ENCODE data around the gene SSR4. TPM values are rescaled to one million over a fixed set of nuclear protein-coding genes. Genes with fewer than 3 reads are reported as not detected.

Gene SSR4
- total RNA-seq, 1 experiment from 2014 or later, result 179 TPM

GRCh38 chrX:153769158-153769864 is 25.2 kb upstream of the SSR4 start:
- no peak overlapping the region for H3K18ac ChIP-seq (ENCODE audit: insufficient read length, low read depth, low read length)
- no peaks in the 10 kb centered on the region; a peak in 1 of 7 replicates for H3K36me3 Mint-ChIP-seq (ENCODE audit: insufficient read depth in 1 of 3, low read depth in 3 of 3)
- H2AFZ ChIP-seq (ENCODE audit: low read length), result no peak overlapping the region

More at GRCh38 chrX:153769158-153769864, 25.2 kb upstream of the SSR4 start:
- Mint-ChIP-seq H3K4me3 (no peak overlapping the region), H3K4me1 (peaks cover 2 to 6% of the 10 kb centered on the region in 2 experiments; a peak in 3 of 4 replicates), H3K27ac (no peak overlapping the region), H3K27me3 (ENCODE audit: low read depth) (peaks cover 5% of the 10 kb centered on the region; the same call in 1 of the 2 replicates), H3K9me3 (peaks cover 22 to 52% of the 10 kb centered on the region in 2 experiments)
- Histone ChIP-seq H2BK5ac (ENCODE audit: insufficient read length, low read length) (no peak overlapping the region), H2AK5ac (ENCODE audit: insufficient read length, low read length) (no peak overlapping the region), H4K20me1 (ENCODE audit: control insufficient read depth, insufficient read depth, insufficient read length) (no peaks in the 10 kb centered on the region), H2BK12ac (ENCODE audit: insufficient read length, low read depth, low read length) (no peak overlapping the region), H3K9ac (ENCODE audit: extremely low read depth, insufficient read length, low read length) (no peak overlapping the region), H3K4me1 (ENCODE audit: insufficient read depth, low read length) (no peaks in the 10 kb centered on the region), H3K9me3 (ENCODE audit: control insufficient read depth, low read depth, low read length) (no peaks in the 10 kb centered on the region), H3T11ph (ENCODE audit: low read length) (no peak overlapping the region), H3K27ac (ENCODE audit: insufficient read length, low read depth, low read length) (no peak overlapping the region), H3K4ac (ENCODE audit: low read depth, low read length) (no peak overlapping the region), H3K4me2 (ENCODE audit: insufficient read depth, insufficient read length, low read length) (no peak overlapping the region), H3K56ac (ENCODE audit: insufficient read length, low read depth, low read length) (no peak overlapping the region), H4K5ac (ENCODE audit: insufficient read length, low read depth, low read length) (no peak overlapping the region), H3K23ac (ENCODE audit: insufficient read length, low read depth, low read length) (no peak overlapping the region), H2BK120ac (ENCODE audit: low read depth, low read length, poor library complexity, severe bottlenecking) (no peak overlapping the region), H3K14ac (ENCODE audit: insufficient read depth, low read length) (no peak overlapping the region), H3K27me3 (ENCODE audit: insufficient read depth, low read length) (no peaks in the 10 kb centered on the region), H4K8ac (replicated peaks; ENCODE audit: insufficient read length, low read depth, low read length) (no peak overlapping the region), H3K79me1 (ENCODE audit: insufficient read depth, low read depth, low read length, poor library complexity, severe bottlenecking) (no peaks in the 10 kb centered on the region), H3K79me2 (ENCODE audit: insufficient read depth, low read length) (no peaks in the 10 kb centered on the region), H4K91ac (ENCODE audit: insufficient read length, low read depth, low read length) (no peak overlapping the region), H2BK20ac (ENCODE audit: low read depth, low read length, poor library complexity, severe bottlenecking) (no peak overlapping the region), H3K23me2 (ENCODE audit: insufficient read length, low read depth, low read length, poor library complexity, severe bottlenecking) (no peaks in the 10 kb centered on the region), H2BK15ac (ENCODE audit: low read depth, low read length) (no peak overlapping the region)
- peak; percentile 25 for DNase-seq
- no peak for TF ChIP-seq CTCF (conservative IDR thresholded peaks at IDR 0.05)
- no CpG with 5 or more reads among the region's 23 CpGs for WGBS (ENCODE audit: extremely low coverage, insufficient read length, low lambda C conversion rate)

Measured in H9 (cell line).